ENCODE results near the gene SELP. TPM values are rescaled to one million over a fixed set of nuclear protein-coding genes. Genes with fewer than 3 reads are reported as not detected.
"Not testable (repeated sequence)": the region's sequence is repeated elsewhere in the genome, so short reads cannot be mapped to it uniquely, and the experiment has no call there.

SELP gene
- total and polyA plus RNA-seq, 9 of the 15 experiments (the other 6 are each of a cell fraction or from before 2014, with no cell fraction given), result not detected

GRCh38 chr1:169676001-169676400 lies 46.1 kb upstream of the SELP start (continued):
- TF ChIP-seq FOXK1 (CRISPR knock-in tag; IDR thresholded peaks at IDR 0.05; ENCODE audit: borderline replicate concordance), result no peak
- no peak for TF ChIP-seq NFXL1 (CRISPR knock-in tag; IDR thresholded peaks at IDR 0.05)

- in situ Hi-C loops (cut with MboI) (no loop called here), intact Hi-C loops (cut with micrococcal nuclease) (no loop called here)
- FAIRE-seq (no peak), ATAC-seq (no peak), DNase-seq (ENCODE audit: extremely low read depth in 1 of 4, low spot score in 3 of 4) (no peak)
- Histone ChIP-seq H3K27me3 (ENCODE audit: control insufficient read depth in 2 of 2, insufficient read depth in 2 of 2, low read length in 2 of 2) (no peaks in the 10 kb centered on the region), H3K36me3 (ENCODE audit: control insufficient read depth, insufficient read depth, low read length) (no peaks in the 10 kb centered on the region), H3K4me3 (no peak overlapping the region), H3K9ac (ENCODE audit: insufficient read depth in 1 of 2, low read depth in 2 of 2, low read length in 2 of 2) (no peak overlapping the region), H2AFZ (ENCODE audit: low read depth, low read length) (no peak overlapping the region), H3K79me2 (ENCODE audit: control insufficient read depth, insufficient read depth, low read length) (no peaks in the 10 kb centered on the region), H3K9me1 (ENCODE audit: control insufficient read depth, insufficient read depth, low read length) (no peaks in the 10 kb centered on the region), H4K20me1 (replicated peaks; ENCODE audit: control insufficient read depth, insufficient read depth, low read length) (no peaks in the 10 kb centered on the region), H3K4me1 (replicated peaks in 1 of 2; ENCODE audit: control insufficient read depth in 2 of 2, insufficient read depth in 2 of 2, low read length in 2 of 2) (no peaks in the 10 kb centered on the region), H3K4me2 (ENCODE audit: insufficient read depth, low read length) (no peak overlapping the region), H3K27ac (ENCODE audit: extremely low read depth, low read depth, low read length) (no peak overlapping the region), H3K9me3 (replicated peaks; ENCODE audit: control insufficient read depth, insufficient read depth, low read depth, low read length) (no peaks in the 10 kb centered on the region)
- BruUV-seq (replicated peaks), result no TSS peak
- POLR2A ChIA-PET, result no interaction called here
- WGBS (ENCODE audit: insufficient coverage, low coverage, missing lambda C conversion rate), result 5% methylated on average over 3 of the region's 3 CpGs
- TF ChIP-seq ESRRB (CRISPR knock-in tag; IDR thresholded peaks at IDR 0.05; ENCODE audit: borderline replicate concordance) (no peak), FOSL1 (tag; conservative IDR thresholded peaks at IDR 0.05) (no peak)
- CTCF ChIA-PET (ENCODE audit: low intra/inter-chr PET ratio), result no interaction called here
These were observed 40.9 kb upstream of the SELP start for GRCh38 chr1:169670836-169671235.

DNA sequence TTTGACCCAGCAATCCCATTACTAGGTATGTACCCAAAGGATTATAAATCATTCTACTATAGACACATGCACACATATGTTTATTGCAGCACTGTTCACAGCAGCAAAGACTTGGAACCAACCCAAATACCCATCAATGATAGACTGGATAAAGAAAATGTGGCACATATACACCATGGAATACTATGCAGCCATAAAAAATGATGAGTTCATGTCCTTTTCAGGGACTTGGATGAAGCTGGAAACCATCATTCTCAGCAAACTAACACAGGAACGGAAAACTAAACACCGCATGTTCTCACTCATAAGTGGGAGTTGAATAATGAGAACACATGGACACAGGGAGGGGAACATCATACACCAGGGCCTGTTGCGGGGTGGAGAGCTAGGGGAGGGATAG lies 40.3 kb upstream of the SELP start:
- H3K9me3 ChIP-seq (replicated peaks; ENCODE audit: control insufficient read depth, insufficient read depth, low read depth, low read length); H3K4me1 ChIP-seq (replicated peaks in 1 of 2; ENCODE audit: control insufficient read depth in 2 of 2, insufficient read depth in 2 of 2, low read length in 2 of 2); in situ Hi-C loops (cut with MboI); intact Hi-C loops (cut with micrococcal nuclease); H2AFZ ChIP-seq (ENCODE audit: low read depth, low read length); FAIRE-seq; H3K36me3 ChIP-seq (ENCODE audit: control insufficient read depth, insufficient read depth, low read length); H3K79me2 ChIP-seq (ENCODE audit: control insufficient read depth, insufficient read depth, low read length); CTCF ChIA-PET (ENCODE audit: low intra/inter-chr PET ratio); BruUV-seq (replicated peaks); POLR2A ChIA-PET; H3K9ac ChIP-seq (ENCODE audit: insufficient read depth in 1 of 2, low read depth in 2 of 2, low read length in 2 of 2); H3K27ac ChIP-seq (ENCODE audit: extremely low read depth, low read depth, low read length); DNase-seq (ENCODE audit: extremely low read depth in 1 of 4, low spot score in 3 of 4); H4K20me1 ChIP-seq (replicated peaks; ENCODE audit: control insufficient read depth, insufficient read depth, low read length); H3K4me2 ChIP-seq (ENCODE audit: insufficient read depth, low read length); H3K27me3 ChIP-seq (ENCODE audit: control insufficient read depth in 2 of 2, insufficient read depth in 2 of 2, low read length in 2 of 2); ATAC-seq; H3K9me1 ChIP-seq (ENCODE audit: control insufficient read depth, insufficient read depth, low read length); H3K4me3 ChIP-seq: not testable (repeated sequence)
- TF ChIP-seq ZNF146 (CRISPR knock-in tag; IDR thresholded peaks at IDR 0.05; ENCODE audit: unreplicated experiment), result peak; percentile 67
- 7% methylated on average over 3 of the region's 3 CpGs for WGBS (ENCODE audit: insufficient coverage, low coverage, missing lambda C conversion rate)

All from K562 (cell line).